Neural cell (in vitro differentiated cells): Measurements from ENCODE around the gene ATP11A.

Source experiments
- CTCF ChIP-seq: fragments of 450-650 bp; IDR thresholded peaks from 2 replicates; pipeline ENCODE4 v1.5.1; 2014; ENCODE audit warnings: antibody characterized with exemption, mild to moderate bottlenecking, moderate library complexity; ENCODE audit not compliant: poor library complexity, severe bottlenecking
- EZH2 ChIP-seq: fragments of 200-600, 300-800 bp; shearing (Covaris generic), sonication (generic); IDR thresholded peaks from 2 replicates; pipeline ENCODE4 v1.6.1; 2014; ENCODE audit warnings: antibody characterized with exemption, low read length, borderline replicate concordance, mild to moderate bottlenecking; ENCODE audit not compliant: insufficient read depth, poor library complexity, severe bottlenecking
- SMC3 ChIP-seq: fragments of 450-650 bp; conservative IDR thresholded peaks from 2 replicates; pipeline ENCODE4 v1.6.1; 2014; ENCODE audit warnings: antibody characterized with exemption, mild to moderate bottlenecking, moderate library complexity; ENCODE audit not compliant: poor library complexity

GRCh38 chr13:112870737-112871287, 181.0 kb downstream of the ATP11A start:
- TF ChIP-seq EZH2, result no peak
- no peak for TF ChIP-seq CTCF
- TF ChIP-seq SMC3, result no peak
